Thyroid gland (tissue), 4 donors: ENCODE measurements around the gene IL17RD. TPM values are rescaled to one million over a fixed set of nuclear protein-coding genes. Genes with fewer than 3 reads are reported as not detected.
A peak's percentile ranks its signal among the peaks of the same experiment; 100 is the strongest.

Source experiments
- DNase-seq, 2 donors: peaks; one replicate each; pipeline ENCODE4 v3.0.0-alpha.2; 2019
- H3K27ac ChIP-seq, 3 donors: fragments of 200-600 bp; sonication (generic); 1 replicate in 2 of 3; 2 replicates in 1 of 3; pipeline ENCODE4 v1.5.1; 2016 to 2019; ENCODE audit warnings: mild to moderate bottlenecking in 1 of 3, moderate library complexity in 1 of 3
- H3K27me3 ChIP-seq: fragments of 200-600 bp; sonication (generic); one replicate; pipeline ENCODE4 v1.5.1; 2019
- H3K36me3 ChIP-seq, 2 donors: fragments of 200-600 bp; sonication (generic); one replicate each; pipeline ENCODE4 v1.5.1; 2016 to 2019
- H3K4me1 ChIP-seq, 2 donors: fragments of 200-600 bp; sonication (generic); one replicate each; pipeline ENCODE4 v1.5.1; 2017 to 2019
- H3K4me3 ChIP-seq, 3 donors: fragments of 200-600 bp; sonication (generic); replicated peaks in 1 of 3; 1 replicate in 2 of 3; 2 replicates in 1 of 3; pipeline ENCODE4 v1.5.1; 2016; ENCODE audit warnings: mild to moderate bottlenecking in 1 of 3
- H3K9me3 ChIP-seq: fragments of 200-600 bp; sonication (generic); one replicate; pipeline ENCODE4 v1.5.1; 2017
- CTCF ChIP-seq, 6 experiments: fragments of 200-600 bp in 3 of 6; fragments of 450-650 bp in 3 of 6; sonication (generic) in 3 of 6; IDR thresholded peaks; one replicate each; pipeline ENCODE4 v1.5.1; 2016 to 2019; ENCODE audit warnings: antibody characterized with exemption in 6 of 6, mild to moderate bottlenecking in 2 of 6, inconsistent platforms in 1 of 6, moderate library complexity in 1 of 6
- POLR2A ChIP-seq, 2 donors: fragments of 450-650 bp; IDR thresholded peaks; one replicate each; pipeline ENCODE4 v1.6.1; 2017; ENCODE audit warnings: antibody characterized with exemption in 2 of 2, mild to moderate bottlenecking in 2 of 2, moderate library complexity in 1 of 2
- WGBS, 2 donors: methylation state at CpG; one replicate each; pipeline ENCODE4 v1.1.5; 2017; 5-methylcytosine and 5-hydroxymethylcytosine counted together
- intact Hi-C: fragments of 100-400 bp; cut with DNase I; formaldehyde crosslinking; loops from one replicate; pipeline ENCODE4 v1.15.1; 2023
- total RNA-seq, 4 donors: library from RNA; depleted of rRNA; stranded (reverse); fragments of >200 nt; gene quantifications; one replicate each; pipeline ENCODE4 v1.2.3, GENCODE V29; 2016

Gene IL17RD
- total RNA-seq, 4 donors from 2014 or later = 0.59 to 2.6 (median 1.4) TPM

- peak; percentile 61 to 66 for DNase-seq
- intact Hi-C loops = no loop called here
- peaks cover 11 to 12% of the 10 kb centered on the region in 2 donors for H3K4me1 ChIP-seq
- H3K27ac ChIP-seq = no peak overlapping the region
- no peaks in the 10 kb centered on the region for H3K9me3 ChIP-seq
- no peak for TF ChIP-seq POLR2A (IDR thresholded peaks at IDR 0.05)
- no peak for TF ChIP-seq CTCF (IDR thresholded peaks at IDR 0.05)
- WGBS, 2 donors = 4 to 13% methylated on average over 18 to 22 of the region's 30 CpGs
- no peaks in the 10 kb centered on the region for H3K27me3 ChIP-seq
- H3K4me3 ChIP-seq = peak overlapping the region in 2 of 3 donors; percentile 39 to 51
- H3K36me3 ChIP-seq = no peaks in the 10 kb centered on the region
These were observed 916 bp downstream of the IL17RD start for GRCh38 chr3:57164217-57164656.

GRCh38 chr3:57163751-57164150 lies 1.4 kb downstream of the IL17RD start:
- peak overlapping the region in 1 of 3 donors; percentile 51 for H3K4me3 ChIP-seq
- H3K9me3 ChIP-seq = no peaks in the 10 kb centered on the region
- no peak for DNase-seq
- no peaks in the 10 kb centered on the region for H3K36me3 ChIP-seq
- H3K27ac ChIP-seq = no peak overlapping the region
- TF ChIP-seq POLR2A (IDR thresholded peaks at IDR 0.05) (no peak), CTCF (IDR thresholded peaks at IDR 0.05) (no peak)
- no peaks in the 10 kb centered on the region for H3K27me3 ChIP-seq
- 56 to 67% methylated on average over 5 to 7 of the region's 8 CpGs for WGBS, 2 donors
- peaks cover 11 to 12% of the 10 kb centered on the region in 2 donors for H3K4me1 ChIP-seq
- intact Hi-C loops = no loop called here

- Histone ChIP-seq H3K27ac (no peak overlapping the region), H3K4me3 (no peak overlapping the region), H3K27me3 (no peaks in the 10 kb centered on the region), H3K4me1 (peaks cover 11 to 12% of the 10 kb centered on the region in 2 donors), H3K36me3 (no peaks in the 10 kb centered on the region), H3K9me3 (no peaks in the 10 kb centered on the region)
- TF ChIP-seq POLR2A (IDR thresholded peaks at IDR 0.05) (no peak), CTCF (IDR thresholded peaks at IDR 0.05) (no peak)
- DNase-seq = no peak
- intact Hi-C loops = no loop called here
- WGBS, 2 donors = 83 to 100% methylated on average over 1 of the region's 1 CpG
These were observed 3.2 kb downstream of the IL17RD start for GRCh38 chr3:57161915-57162314.

- peaks cover 11 to 12% of the 10 kb centered on the region in 2 donors for H3K4me1 ChIP-seq
- WGBS, 2 donors = 66 to 74% methylated on average over 5 of the region's 5 CpGs
- no peaks in the 10 kb centered on the region for H3K36me3 ChIP-seq
These were observed 4.2 kb downstream of the IL17RD start for GRCh38 chr3:57160765-57161538.

More at GRCh38 chr3:57160765-57161538, 4.2 kb downstream of the IL17RD start:
- H3K4me3 ChIP-seq = no peak overlapping the region
- no peak for TF ChIP-seq CTCF (IDR thresholded peaks at IDR 0.05)
- TF ChIP-seq POLR2A (IDR thresholded peaks at IDR 0.05) = no peak
- H3K9me3 ChIP-seq = no peaks in the 10 kb centered on the region
- no peaks in the 10 kb centered on the region for H3K27me3 ChIP-seq
- H3K27ac ChIP-seq = no peak overlapping the region
- DNase-seq = no peak
- intact Hi-C loops = no loop called here
